ENCODE results near the gene IGF2BP3. TPM values are rescaled to one million over a fixed set of nuclear protein-coding genes. Genes with fewer than 3 reads are reported as not detected.

IGF2BP3 gene
- total and polyA plus RNA-seq, 2 donors (not counting 3 experiments of a cell fraction or from before 2014, with no cell fraction given) = 41.2 to 111 TPM

DNA sequence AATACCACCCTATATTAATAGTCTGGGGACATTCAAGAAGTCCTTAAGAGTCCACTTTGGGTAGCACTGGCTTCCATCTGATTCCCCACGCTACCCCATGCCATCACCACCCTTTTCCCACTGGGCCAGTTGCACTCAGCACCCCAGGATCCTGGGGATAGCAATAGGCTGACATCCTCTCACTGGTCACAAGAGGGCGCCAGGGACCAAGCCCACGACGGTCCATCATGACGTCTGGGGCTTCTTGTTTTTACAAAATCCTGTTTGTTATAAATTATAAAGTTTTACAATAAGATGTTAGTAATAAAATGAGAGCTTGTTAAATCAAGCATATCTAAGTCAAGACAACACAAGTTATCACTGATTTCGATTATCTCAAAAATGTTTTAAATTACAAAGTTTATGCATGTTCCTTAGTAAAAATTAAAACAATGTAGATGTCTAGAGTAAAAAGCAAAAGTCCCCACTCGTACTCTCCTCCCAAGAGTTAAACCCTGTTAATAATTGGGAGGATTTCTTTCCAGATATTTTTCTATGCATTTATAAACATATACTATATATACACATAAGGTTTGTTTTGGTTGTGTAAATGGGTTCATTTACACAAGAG, 208.3 kb downstream of the IGF2BP3 start:
- no peak overlapping the region for H2AFZ ChIP-seq (ENCODE audit: low read depth, low read length)
- POLR2A ChIA-PET = no interaction called here
- no peaks in the 10 kb centered on the region for H3K79me2 ChIP-seq (ENCODE audit: control insufficient read depth, insufficient read depth, low read length)
- H3K9me3 ChIP-seq (replicated peaks; ENCODE audit: control insufficient read depth, insufficient read depth, low read length) = no peaks in the 10 kb centered on the region
- dilution Hi-C loops (cut with MboI; ENCODE audit: extremely low pct_ligation_motif_present, low sequenced_read_pairs) (no loop called here), intact Hi-C loops (cut with micrococcal nuclease) (loop anchor here (1.0 to 10.0 kb wide), 3 partner anchors 77 to 737 kb away; no protein-coding TSS in a partner anchor)
- no peaks in the 10 kb centered on the region for H3K4me1 ChIP-seq (ENCODE audit: control insufficient read depth, extremely low read depth, insufficient read depth, low read length)
- H3K4me3 ChIP-seq (replicated peaks in 1 of 3; ENCODE audit: insufficient read depth in 1 of 3, low read depth in 1 of 3, low read length in 3 of 3) = no peak overlapping the region
- H4K20me1 ChIP-seq (replicated peaks; ENCODE audit: control insufficient read depth, extremely low read depth, insufficient read depth, low read length) = no peaks in the 10 kb centered on the region
- H3K9me1 ChIP-seq (replicated peaks; ENCODE audit: control insufficient read depth, extremely low read depth, insufficient read depth, low read length) = no peaks in the 10 kb centered on the region
- H3K27me3 ChIP-seq (ENCODE audit: control insufficient read depth in 2 of 2, insufficient read depth in 2 of 2, low read length in 2 of 2) = peaks cover 5 to 14% of the 10 kb centered on the region in 2 experiments
- TF ChIP-seq POLR2AphosphoS5 (IDR thresholded peaks at IDR 0.05; ENCODE audit: insufficient read depth, low read depth, low read length) (no peak), EZH2 (IDR thresholded peaks at IDR 0.05; ENCODE audit: borderline replicate concordance, low read depth, low read length, severe bottlenecking) (no peak), POLR2A (IDR thresholded peaks at IDR 0.05; ENCODE audit: low read depth, low read length) (no peak), CTCF (IDR thresholded peaks at IDR 0.05; ENCODE audit: extremely low read depth in 1 of 2, insufficient read depth in 1 of 2, low read depth in 1 of 2, low read length in 2 of 2) (peak; percentile 87 to 93)
- FAIRE-seq (peak; percentile 37), DNase-seq (ENCODE audit: low read depth, low spot score) (peak; percentile 69)
- CTCF ChIA-PET = interaction anchor here (0.7 to 8.2 kb wide), 5 partner anchors 10 to 285 kb away, joined by 3 to 55 read pairs (median 3); no protein-coding TSS in a partner anchor
- no peak overlapping the region for H3K27ac ChIP-seq (ENCODE audit: insufficient read depth, low read depth, low read length)
- H3K4me2 ChIP-seq (ENCODE audit: insufficient read depth, low read length) = peak overlapping the region; percentile 22
- no peak overlapping the region for H3K9ac ChIP-seq (replicated peaks; ENCODE audit: extremely low read depth, insufficient read depth, low read length)
- BruUV-seq (replicated peaks) = no TSS peak
- H3K36me3 ChIP-seq (ENCODE audit: control insufficient read depth in 2 of 2, extremely low read depth in 1 of 2, insufficient read depth in 2 of 2, low read length in 2 of 2) = no peaks in the 10 kb centered on the region

- Histone ChIP-seq H3K4me2 (ENCODE audit: insufficient read depth, low read length) (no peak overlapping the region), H3K9me3 (replicated peaks; ENCODE audit: control insufficient read depth, insufficient read depth, low read length) (no peaks in the 10 kb centered on the region), H3K9me1 (replicated peaks; ENCODE audit: control insufficient read depth, extremely low read depth, insufficient read depth, low read length) (no peaks in the 10 kb centered on the region), H2AFZ (ENCODE audit: low read depth, low read length) (no peak overlapping the region), H3K36me3 (ENCODE audit: control insufficient read depth in 2 of 2, extremely low read depth in 1 of 2, insufficient read depth in 2 of 2, low read length in 2 of 2) (no peaks in the 10 kb centered on the region), H3K4me1 (ENCODE audit: control insufficient read depth, extremely low read depth, insufficient read depth, low read length) (no peaks in the 10 kb centered on the region), H3K79me2 (ENCODE audit: control insufficient read depth, insufficient read depth, low read length) (no peaks in the 10 kb centered on the region), H3K4me3 (replicated peaks in 1 of 3; ENCODE audit: insufficient read depth in 1 of 3, low read depth in 1 of 3, low read length in 3 of 3) (no peak overlapping the region), H3K27me3 (ENCODE audit: control insufficient read depth in 2 of 2, insufficient read depth in 2 of 2, low read length in 2 of 2) (peaks cover 7 to 16% of the 10 kb centered on the region in 2 experiments), H3K9ac (replicated peaks; ENCODE audit: extremely low read depth, insufficient read depth, low read length) (no peak overlapping the region), H3K27ac (ENCODE audit: insufficient read depth, low read depth, low read length) (no peak overlapping the region), H4K20me1 (replicated peaks; ENCODE audit: control insufficient read depth, extremely low read depth, insufficient read depth, low read length) (no peaks in the 10 kb centered on the region)
- dilution Hi-C loops (cut with MboI; ENCODE audit: extremely low pct_ligation_motif_present, low sequenced_read_pairs) (no loop called here), intact Hi-C loops (cut with micrococcal nuclease) (loop anchor here (10.0 kb wide), 1 partner anchor 736 kb away; no protein-coding TSS in a partner anchor)
- DNase-seq (ENCODE audit: low read depth, low spot score) (no peak), FAIRE-seq (no peak)
- BruUV-seq (replicated peaks) = no TSS peak
- CTCF ChIA-PET = interaction anchor here (0.8 to 8.2 kb wide), 4 partner anchors 12 to 286 kb away, joined by 3 to 55 read pairs (median 6); no protein-coding TSS in a partner anchor
- POLR2A ChIA-PET = no interaction called here
- TF ChIP-seq POLR2AphosphoS5 (IDR thresholded peaks at IDR 0.05; ENCODE audit: insufficient read depth, low read depth, low read length) (no peak), FOS (IDR thresholded peaks at IDR 0.05; ENCODE audit: borderline replicate concordance, insufficient read depth, low read length) (no peak), EZH2 (IDR thresholded peaks at IDR 0.05; ENCODE audit: borderline replicate concordance, low read depth, low read length, severe bottlenecking) (no peak), JUN (IDR thresholded peaks at IDR 0.05; ENCODE audit: borderline replicate concordance, insufficient read depth, insufficient read length, low read depth) (no peak), POLR2A (IDR thresholded peaks at IDR 0.05; ENCODE audit: low read depth, low read length) (no peak), MAX (IDR thresholded peaks at IDR 0.05; ENCODE audit: insufficient read depth, insufficient read length) (no peak), MYC (IDR thresholded peaks at IDR 0.05; ENCODE audit: low read depth, low read length) (no peak), GATA2 (IDR thresholded peaks at IDR 0.05; ENCODE audit: insufficient read depth, insufficient read length, low read depth, low read length) (no peak), CTCF (IDR thresholded peaks at IDR 0.05; ENCODE audit: extremely low read depth in 1 of 2, insufficient read depth in 1 of 2, low read depth in 1 of 2, low read length in 2 of 2) (no peak)
Measured at GRCh38 chr7:23260371-23260770, 209.9 kb downstream of the IGF2BP3 start.

All from endothelial cell of umbilical vein (primary cell).